Gastroesophageal sphincter (tissue), 4 donors: Measurements from ENCODE around the gene ATP2C2. TPM values are rescaled to one million over a fixed set of nuclear protein-coding genes. Genes with fewer than 3 reads are reported as not detected.

Experiments
- ATAC-seq: fragments of 150-250 bp; one replicate; pipeline ENCODE4 v1.9.1; 2016; ENCODE audit warnings: mild to moderate bottlenecking, moderate library complexity
- H3K27ac ChIP-seq, 4 donors: fragments of 200-600 bp; sonication (generic) in 3 of 4; 1 replicate in 3 of 4; 2 replicates in 1 of 4; pipeline ENCODE4 v1.5.1; 2016 to 2019
- H3K27me3 ChIP-seq: fragments of 200-600 bp; sonication (generic); one replicate; pipeline ENCODE4 v1.5.1; 2019
- H3K36me3 ChIP-seq, 2 donors: fragments of 200-600 bp; sonication (generic); one replicate each; pipeline ENCODE4 v1.5.1; 2019; ENCODE audit warnings: control low read depth in 1 of 2
- H3K4me1 ChIP-seq, 3 donors: fragments of 200-600 bp; sonication (generic); 1 replicate in 2 of 3; 2 replicates in 1 of 3; pipeline ENCODE4 v1.5.1; 2016 to 2019; ENCODE audit warnings: control low read depth in 2 of 3
- H3K4me3 ChIP-seq, 2 donors: fragments of 200-600 bp; sonication (generic); one replicate each; pipeline ENCODE4 v1.5.1; 2019; ENCODE audit warnings: mild to moderate bottlenecking in 1 of 2, moderate library complexity in 1 of 2
- H3K9me3 ChIP-seq, 3 donors: fragments of 200-600 bp; sonication (generic); one replicate each; pipeline ENCODE4 v1.5.1; 2017 to 2019; ENCODE audit warnings: control low read depth in 2 of 3
- CTCF ChIP-seq, 4 experiments: fragments of 200-600 bp in 2 of 4; fragments of 450-650 bp in 2 of 4; sonication (generic) in 1 of 4; IDR thresholded peaks; one replicate each; pipeline ENCODE4 v1.5.1; 2017 to 2019; ENCODE audit warnings: antibody characterized with exemption in 4 of 4, mild to moderate bottlenecking in 2 of 4, moderate library complexity in 2 of 4
- WGBS, 2 donors: methylation state at CpG; one replicate each; pipeline ENCODE4 v1.1.5; 2018; ENCODE audit warnings: low coverage in 1 of 2; 5-methylcytosine and 5-hydroxymethylcytosine counted together
- total RNA-seq, 4 donors: library from RNA; depleted of rRNA; stranded (reverse); fragments of >200 nt; gene quantifications; one replicate each; pipeline ENCODE4 v1.1.0, GENCODE V29; 2016

ATP2C2 gene
- total RNA-seq, 4 donors from 2014 or later: 0.13 to 1.3 (median 0.31) TPM; not detected in 1

- no peak for ATAC-seq
- WGBS, 2 donors: 71 to 74% methylated on average over 5 to 6 of the region's 11 CpGs
- H3K27me3 ChIP-seq: no peaks in the 10 kb centered on the region
- H3K36me3 ChIP-seq: no peaks in the 10 kb centered on the region
- TF ChIP-seq CTCF (IDR thresholded peaks at IDR 0.05): no peak
- H3K9me3 ChIP-seq: no peaks in the 10 kb centered on the region
- H3K4me1 ChIP-seq: peaks cover 0 to 8% (median 3%) of the 10 kb centered on the region in 3 donors
- no peak overlapping the region for H3K27ac ChIP-seq
- no peak overlapping the region for H3K4me3 ChIP-seq
Measured at GRCh38 chr16:84513666-84514065, 145.3 kb downstream of the ATP2C2 start.

Other genes starting within 250 kb of the ATP2C2 start
- gene HSDL1, start 223.4 kb upstream of the ATP2C2 start, total RNA-seq: 10 to 100 TPM; 10.1 to 19.2 (median 13.3) TPM
- under 1 TPM in 1 of 4 donors, not detected in 3; 0.27 TPM for gene DNAAF1, start 223.2 kb upstream of the ATP2C2 start, total RNA-seq
- 10 to 100 TPM; 16.1 to 51.4 (median 33.2) TPM for gene TAF1C, start 181.5 kb upstream of the ATP2C2 start, total RNA-seq
- gene ADAD2, start 177.4 kb upstream of the ATP2C2 start, total RNA-seq: under 1 TPM in 3 of 4 donors, not detected in 1; 0.27 to 0.47 (median 0.31) TPM
- gene KCNG4, start 128.5 kb upstream of the ATP2C2 start, total RNA-seq: not detected
- gene WFDC1, start 73.7 kb upstream of the ATP2C2 start, total RNA-seq: 10 to 100 TPM; 25.0 to 53.1 (median 38.2) TPM
- 10 to 100 TPM in 2 of 4 donors, 1 to 10 TPM in 2; 7.9 to 30.5 (median 10.4) TPM for gene MEAK7, start 136.1 kb downstream of the ATP2C2 start, total RNA-seq
- gene COTL1, start 249.5 kb downstream of the ATP2C2 start, total RNA-seq: 10 to 100 TPM; 13.1 to 46.2 (median 37.3) TPM